Upper lobe of right lung (tissue), 1 donor: ENCODE measurements around the gene CD58. TPM values are rescaled to one million over a fixed set of nuclear protein-coding genes. Genes with fewer than 3 reads are reported as not detected.

Source experiments
- ATAC-seq: fragments of 200-7000 bp; cut with Tn5 transposase; one replicate; pipeline ENCODE4 v1.9.1; 2020; ENCODE audit warnings: mild to moderate bottlenecking, moderate library complexity
- DNase-seq: peaks from one replicate; pipeline ENCODE4 v3.0.0-alpha.2; 2020
- H3K27ac ChIP-seq: fragments of 200-600 bp; one replicate; pipeline ENCODE4 v1.8.0; 2022
- H3K27me3 ChIP-seq: fragments of 200-600 bp; one replicate; pipeline ENCODE4 v1.8.0; 2022; ENCODE audit warnings: mild to moderate bottlenecking
- H3K36me3 ChIP-seq: fragments of 200-600 bp; one replicate; pipeline ENCODE4 v1.8.0; 2022
- H3K4me1 ChIP-seq: fragments of 200-600 bp; one replicate; pipeline ENCODE4 v1.8.0; 2022
- H3K4me3 ChIP-seq: fragments of 200-600 bp; one replicate; pipeline ENCODE4 v1.8.0; 2022; ENCODE audit warnings: mild to moderate bottlenecking
- H3K9me3 ChIP-seq: fragments of 200-600 bp; one replicate; pipeline ENCODE4 v1.8.0; 2022
- intact Hi-C: fragments of 100-400 bp; cut with DNase I; formaldehyde crosslinking; loops from one replicate; pipeline ENCODE4 v1.11.0; 2022
- total RNA-seq: library from RNA; stranded (reverse); fragmentation: NEBNext Ultra II Directional; extraction: Animal tissue kit (Norgen Biotek cat#: 25700); gene quantifications from one replicate; pipeline ENCODE4 v1.2.1, GENCODE V29; 2021
- TF ChIP-seq, protein P1 (sequence below): fragments of 200-600 bp; IDR thresholded peaks from one replicate; pipeline ENCODE4 v1.8.0; 2022; ENCODE audit warnings: antibody characterized with exemption
- donor health status: DM: no; HTN: yes; CAD: no; lungs with severe emphysema.

The CD58 gene
- total RNA-seq, 1 donor from 2014 or later: 33.2 TPM

DNA sequence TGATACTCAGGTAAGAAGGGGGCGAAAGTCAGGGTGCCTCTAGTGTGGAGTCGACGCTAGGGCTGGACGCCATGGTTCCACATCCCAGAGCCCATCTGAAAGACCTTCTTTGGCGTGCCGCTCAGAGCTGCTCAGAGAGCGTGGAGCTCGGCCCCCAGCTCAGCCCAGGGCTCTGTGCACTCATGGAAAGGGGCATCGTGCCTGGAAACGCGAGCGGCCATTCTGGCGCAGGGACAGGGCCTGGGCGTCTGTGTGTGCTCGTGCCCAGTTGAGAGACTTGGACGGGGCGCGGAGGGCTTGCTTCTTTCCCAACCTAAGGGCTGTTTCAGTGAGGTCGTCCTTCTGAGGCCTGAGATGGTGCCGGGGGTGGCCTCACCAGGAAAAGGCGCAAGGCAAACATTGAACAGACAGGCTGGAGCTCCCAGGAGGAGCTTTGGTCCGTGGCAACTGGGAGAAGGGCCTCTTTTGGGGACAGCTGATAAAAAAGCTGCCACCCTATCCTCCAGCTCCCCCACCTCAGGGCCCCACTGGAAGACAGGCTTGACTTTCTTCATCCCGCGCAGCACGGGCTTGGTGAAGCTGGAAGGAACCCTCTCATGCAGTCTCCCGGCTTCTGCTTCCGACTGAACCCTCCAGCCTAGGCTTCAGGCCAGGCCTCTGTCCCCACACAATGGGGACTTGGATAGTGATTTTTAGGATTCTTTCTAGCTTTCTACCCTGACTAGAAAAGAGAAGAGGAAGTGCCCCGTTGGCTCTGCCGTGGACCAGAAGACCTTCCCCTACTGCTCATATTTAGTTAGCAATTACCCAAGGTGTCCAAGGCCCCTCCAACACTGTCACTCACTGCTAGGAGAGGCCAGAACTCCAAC lies 77.1 kb downstream of the CD58 start:
- Histone ChIP-seq H3K4me1 (peaks cover 31% of the 10 kb centered on the region), H3K27me3 (no peaks in the 10 kb centered on the region), H3K4me3 (no peak overlapping the region), H3K9me3 (no peaks in the 10 kb centered on the region), H3K27ac (no peak overlapping the region), H3K36me3 (no peaks in the 10 kb centered on the region)
- TF ChIP-seq, protein P1, sequence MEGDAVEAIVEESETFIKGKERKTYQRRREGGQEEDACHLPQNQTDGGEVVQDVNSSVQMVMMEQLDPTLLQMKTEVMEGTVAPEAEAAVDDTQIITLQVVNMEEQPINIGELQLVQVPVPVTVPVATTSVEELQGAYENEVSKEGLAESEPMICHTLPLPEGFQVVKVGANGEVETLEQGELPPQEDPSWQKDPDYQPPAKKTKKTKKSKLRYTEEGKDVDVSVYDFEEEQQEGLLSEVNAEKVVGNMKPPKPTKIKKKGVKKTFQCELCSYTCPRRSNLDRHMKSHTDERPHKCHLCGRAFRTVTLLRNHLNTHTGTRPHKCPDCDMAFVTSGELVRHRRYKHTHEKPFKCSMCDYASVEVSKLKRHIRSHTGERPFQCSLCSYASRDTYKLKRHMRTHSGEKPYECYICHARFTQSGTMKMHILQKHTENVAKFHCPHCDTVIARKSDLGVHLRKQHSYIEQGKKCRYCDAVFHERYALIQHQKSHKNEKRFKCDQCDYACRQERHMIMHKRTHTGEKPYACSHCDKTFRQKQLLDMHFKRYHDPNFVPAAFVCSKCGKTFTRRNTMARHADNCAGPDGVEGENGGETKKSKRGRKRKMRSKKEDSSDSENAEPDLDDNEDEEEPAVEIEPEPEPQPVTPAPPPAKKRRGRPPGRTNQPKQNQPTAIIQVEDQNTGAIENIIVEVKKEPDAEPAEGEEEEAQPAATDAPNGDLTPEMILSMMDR: no peak
- ATAC-seq (no peak), DNase-seq (no peak)
- intact Hi-C loops: loop anchor here (10.0 kb wide), 1 partner anchor 329 kb away; no protein-coding TSS in a partner anchor

DNA sequence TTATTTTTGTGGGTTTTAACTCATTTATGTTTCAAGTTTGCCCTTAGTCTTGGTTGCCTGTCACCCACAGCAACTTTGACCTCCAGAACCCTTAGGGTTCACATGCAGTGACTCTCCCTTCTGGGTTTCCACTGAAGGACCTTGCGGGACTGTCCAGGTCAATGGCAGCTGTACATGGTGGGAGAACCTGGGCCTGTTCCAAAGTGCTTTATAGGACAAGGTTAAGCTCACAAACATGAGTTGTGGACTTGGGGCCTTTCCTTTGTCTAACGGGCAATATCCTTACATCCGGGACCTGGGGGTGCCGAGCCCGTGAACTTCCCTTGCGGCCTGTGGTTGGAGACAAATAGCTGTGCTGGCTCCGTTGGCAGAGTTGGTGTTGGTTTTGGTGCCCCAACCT lies 77.8 kb downstream of the CD58 start:
- peaks cover 26% of the 10 kb centered on the region for H3K4me1 ChIP-seq
- no peaks in the 10 kb centered on the region for H3K36me3 ChIP-seq
- intact Hi-C loops: loop anchor here (10.0 kb wide), 1 partner anchor 328 kb away; no protein-coding TSS in a partner anchor
- TF ChIP-seq, protein P1: no peak
- no peak for DNase-seq
- no peak overlapping the region for H3K27ac ChIP-seq
- ATAC-seq: no peak
- no peaks in the 10 kb centered on the region for H3K27me3 ChIP-seq
- H3K9me3 ChIP-seq: no peaks in the 10 kb centered on the region
- no peak overlapping the region for H3K4me3 ChIP-seq

DNA sequence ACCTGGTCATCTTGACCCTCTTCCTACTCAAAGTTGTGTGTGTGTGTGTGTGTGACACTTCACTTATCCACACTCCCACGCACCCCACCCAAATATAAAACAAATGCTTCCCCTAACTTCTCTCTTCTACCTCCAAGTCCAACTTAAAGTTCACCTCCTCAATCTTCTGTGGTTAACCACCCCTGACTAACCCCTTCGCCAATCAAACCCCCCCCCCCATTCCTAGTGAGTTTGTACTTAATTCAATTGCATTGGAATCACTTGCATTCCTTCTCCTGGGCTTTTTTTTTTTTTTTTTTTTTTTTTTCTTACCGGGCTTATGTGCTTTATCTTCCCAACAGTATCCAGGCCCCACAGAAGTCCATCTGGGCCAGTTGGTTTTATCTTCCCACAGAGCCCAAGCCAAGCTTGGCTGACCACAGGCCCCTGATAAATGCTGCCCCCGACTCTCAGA lies 78.4 kb downstream of the CD58 start:
- TF ChIP-seq, protein P1: no peak
- H3K27me3 ChIP-seq: no peaks in the 10 kb centered on the region
- intact Hi-C loops: loop anchor here (10.0 kb wide), 1 partner anchor 328 kb away; no protein-coding TSS in a partner anchor
- no peak for DNase-seq
- no peak overlapping the region for H3K27ac ChIP-seq
- H3K9me3 ChIP-seq: no peaks in the 10 kb centered on the region
- H3K4me3 ChIP-seq: no peak overlapping the region
- peaks cover 22% of the 10 kb centered on the region for H3K4me1 ChIP-seq
- ATAC-seq: no peak
- no peaks in the 10 kb centered on the region for H3K36me3 ChIP-seq

DNA sequence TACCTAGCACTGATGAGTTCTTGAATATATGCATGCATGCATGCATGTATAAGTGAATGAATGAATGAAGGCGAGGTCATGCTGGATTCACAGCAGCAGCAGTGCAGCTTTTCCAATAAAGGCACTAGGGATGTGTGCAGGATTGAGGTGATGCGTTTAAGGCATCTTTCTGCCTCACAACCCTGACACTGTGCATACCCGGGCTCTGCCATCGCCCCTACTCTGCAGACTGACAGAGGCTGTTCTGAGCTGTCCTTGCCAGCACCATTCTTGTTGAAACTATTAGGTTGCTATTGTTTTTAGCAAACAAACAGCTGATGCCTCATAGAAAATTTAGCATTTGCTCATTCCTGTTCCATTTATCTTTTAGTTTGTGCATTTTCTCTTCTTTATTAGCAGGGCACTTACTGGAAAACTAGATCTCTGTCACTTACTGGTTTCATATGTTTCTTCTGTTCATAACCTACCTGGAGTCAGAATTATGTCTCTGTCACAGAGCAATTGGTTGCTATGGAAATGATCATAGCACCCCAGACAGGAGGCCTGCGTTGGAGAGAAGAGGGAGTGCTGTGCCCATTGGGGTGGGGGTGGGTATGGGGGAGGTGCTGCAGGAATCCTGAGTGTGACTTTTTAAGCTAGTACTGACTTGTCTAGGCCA lies 79.0 kb downstream of the CD58 start:
- Histone ChIP-seq H3K9me3 (no peaks in the 10 kb centered on the region), H3K27ac (no peak overlapping the region), H3K36me3 (no peaks in the 10 kb centered on the region), H3K4me1 (peaks cover 19% of the 10 kb centered on the region), H3K27me3 (no peaks in the 10 kb centered on the region), H3K4me3 (no peak overlapping the region)
- intact Hi-C loops: loop anchor here (10.0 kb wide), 1 partner anchor 327 kb away; no protein-coding TSS in a partner anchor
- DNase-seq (no peak), ATAC-seq (no peak)
- TF ChIP-seq, protein P1: no peak

DNA sequence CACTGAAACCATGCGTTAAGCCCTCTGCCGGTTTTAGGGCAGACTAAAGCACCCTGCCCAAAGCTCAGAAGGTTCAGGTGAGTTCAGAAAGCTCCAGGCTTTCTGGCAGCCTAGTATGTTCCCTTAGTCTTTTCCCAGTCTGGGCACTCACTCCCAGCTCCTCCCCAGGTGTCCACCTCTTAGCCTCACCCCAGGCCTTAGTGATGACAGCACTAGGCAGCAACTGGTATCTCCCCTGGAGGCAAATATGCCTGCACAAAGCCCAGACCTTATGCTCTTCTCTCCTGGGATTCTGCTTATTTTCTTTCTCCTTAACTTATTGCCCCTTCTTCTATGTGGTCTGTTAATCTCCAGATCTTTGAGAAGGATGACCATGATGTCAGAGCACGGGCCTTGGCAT lies 80.2 kb downstream of the CD58 start:
- H3K27ac ChIP-seq: no peak overlapping the region
- H3K9me3 ChIP-seq: no peaks in the 10 kb centered on the region
- no peak for ATAC-seq
- H3K4me1 ChIP-seq: peaks cover 6% of the 10 kb centered on the region
- no peaks in the 10 kb centered on the region for H3K36me3 ChIP-seq
- intact Hi-C loops: loop anchor here (10.0 kb wide), 1 partner anchor 326 kb away; no protein-coding TSS in a partner anchor
- no peaks in the 10 kb centered on the region for H3K27me3 ChIP-seq
- no peak for DNase-seq
- no peak overlapping the region for H3K4me3 ChIP-seq
- TF ChIP-seq, protein P1: no peak
